CD4-positive, alpha-beta T cell treated with Interleukin-2 at 100 ng/mL for 4 hours (primary cell): ENCODE measurements around the gene GNRHR.

Experiments used
- DNase-seq: peaks from one replicate; pipeline ENCODE4 v3.0.0-alpha.2; 2020; ENCODE audit warnings: low spot score

Gene GNRHR

DNA sequence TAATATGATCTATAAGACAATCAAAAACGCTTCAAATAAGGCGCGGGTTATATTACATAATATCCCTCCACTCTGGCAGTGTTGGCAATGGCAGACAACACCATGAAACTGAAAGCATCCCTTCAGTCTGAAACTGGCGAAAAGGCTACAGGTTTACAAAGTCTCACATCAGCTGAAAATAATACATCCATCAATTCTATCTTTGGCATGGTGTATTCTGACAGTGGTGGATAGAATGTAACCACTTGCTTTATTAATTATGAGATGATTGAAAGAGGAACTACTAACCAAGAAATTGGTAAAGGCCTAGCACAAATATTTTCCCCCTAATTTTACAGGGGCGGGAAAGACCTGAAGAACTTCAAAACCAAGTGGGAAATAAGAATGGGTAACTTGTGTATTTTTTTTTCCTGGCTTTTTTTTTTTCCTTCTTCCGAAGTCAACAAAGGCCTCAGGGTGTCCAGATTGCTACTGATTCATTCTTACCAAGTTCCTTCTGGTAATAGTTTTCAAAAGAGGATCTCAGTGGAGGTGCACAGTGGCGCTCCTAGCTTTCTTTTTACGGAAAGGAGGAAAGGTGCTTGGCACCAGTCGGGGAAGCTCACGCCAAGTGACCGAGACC lies 54.0 kb downstream of the GNRHR start:
- DNase-seq = peak; percentile 26

DNA sequence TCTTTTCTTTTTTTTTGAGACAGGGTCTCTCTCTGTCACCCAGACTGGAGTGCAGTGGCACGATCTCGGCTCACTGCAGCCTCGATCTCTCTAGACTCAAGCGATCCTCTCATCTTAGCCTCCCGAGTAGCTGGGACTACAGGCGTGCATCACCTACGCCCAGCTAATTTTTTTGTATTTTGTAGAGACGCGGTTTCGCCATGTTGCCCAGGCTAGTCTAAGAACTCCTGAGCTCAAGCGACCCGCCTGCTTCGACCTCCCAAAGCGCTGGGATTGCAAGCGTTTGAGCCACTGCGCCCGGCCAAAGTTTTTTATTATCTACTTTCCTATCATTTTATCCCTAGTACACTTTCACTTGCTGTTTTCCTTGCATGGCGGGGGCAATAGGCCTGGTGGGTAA lies 54.6 kb downstream of the GNRHR start:
- no peak for DNase-seq

DNA sequence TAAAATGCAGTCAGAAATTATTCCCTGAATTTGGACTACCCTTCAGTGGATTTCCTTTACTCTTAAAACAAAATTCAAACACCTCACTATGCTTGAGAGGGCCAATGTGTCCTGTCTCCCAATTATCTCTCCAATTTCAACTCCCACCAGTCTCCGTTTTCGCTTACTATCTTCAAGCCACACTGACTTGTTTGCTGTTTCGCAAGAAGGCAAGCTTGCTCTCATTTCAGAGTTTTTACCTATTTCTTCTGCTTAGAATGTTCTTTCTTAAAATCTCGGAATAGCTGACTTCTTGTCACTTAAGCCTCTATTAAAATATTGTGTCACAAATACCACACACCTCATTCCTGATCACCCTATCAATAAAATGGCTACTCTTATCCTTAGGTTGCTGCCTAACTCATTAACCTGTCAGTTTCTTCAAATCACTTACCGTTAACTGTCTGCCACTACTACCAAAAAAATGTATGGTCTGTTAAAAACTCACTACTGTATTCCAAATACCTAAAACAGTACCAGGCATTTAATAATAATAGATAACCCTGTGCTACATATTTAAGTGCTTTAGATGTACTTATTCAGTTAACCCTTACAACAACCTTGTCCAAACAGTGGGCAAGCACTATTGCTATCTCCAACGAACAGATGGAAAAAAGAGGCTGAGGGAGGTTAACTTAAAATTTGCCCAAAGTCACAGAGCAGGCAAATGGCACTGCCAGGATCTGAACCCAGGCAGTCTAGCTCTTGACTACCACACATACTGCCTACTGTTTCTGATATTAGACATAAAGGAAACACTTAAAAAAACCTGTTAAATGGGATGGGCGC lies 56.1 kb downstream of the GNRHR start:
- DNase-seq = no peak

DNA sequence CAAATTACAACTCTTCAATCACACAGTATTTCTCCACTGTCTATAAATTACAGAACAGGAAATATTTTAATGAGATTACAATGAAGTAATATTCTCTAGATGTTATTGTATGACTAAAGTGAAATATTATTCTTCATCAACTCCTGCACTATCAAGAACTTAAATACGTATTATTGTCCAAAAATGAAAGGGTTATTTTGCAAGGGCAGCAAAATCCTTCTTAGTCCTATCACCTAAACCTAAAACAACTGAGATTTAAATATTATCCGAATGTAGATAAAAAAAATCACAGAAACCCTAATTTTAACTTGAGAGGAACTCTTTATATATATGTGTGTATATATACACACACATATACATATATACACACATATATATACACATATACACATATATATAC lies 58.1 kb downstream of the GNRHR start:
- DNase-seq = no peak

DNA sequence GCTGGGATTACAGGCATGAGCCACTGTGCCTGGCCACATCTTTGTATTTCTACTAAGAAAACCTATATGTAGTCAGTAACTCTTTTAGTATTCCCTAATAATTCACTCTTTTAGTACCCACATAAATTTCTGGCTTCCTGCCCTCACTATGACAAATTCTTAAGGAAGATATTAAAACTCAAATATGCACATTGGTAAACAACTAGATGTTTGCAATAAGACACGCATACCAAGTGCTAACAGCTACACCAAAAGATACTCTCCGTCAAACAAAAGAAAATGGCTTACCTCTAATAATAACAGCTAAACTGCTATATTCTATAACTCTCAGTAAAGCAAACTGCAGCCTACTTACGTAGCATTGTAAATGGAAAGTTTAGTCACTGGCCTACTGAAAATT lies 59.5 kb downstream of the GNRHR start:
- no peak for DNase-seq

DNA sequence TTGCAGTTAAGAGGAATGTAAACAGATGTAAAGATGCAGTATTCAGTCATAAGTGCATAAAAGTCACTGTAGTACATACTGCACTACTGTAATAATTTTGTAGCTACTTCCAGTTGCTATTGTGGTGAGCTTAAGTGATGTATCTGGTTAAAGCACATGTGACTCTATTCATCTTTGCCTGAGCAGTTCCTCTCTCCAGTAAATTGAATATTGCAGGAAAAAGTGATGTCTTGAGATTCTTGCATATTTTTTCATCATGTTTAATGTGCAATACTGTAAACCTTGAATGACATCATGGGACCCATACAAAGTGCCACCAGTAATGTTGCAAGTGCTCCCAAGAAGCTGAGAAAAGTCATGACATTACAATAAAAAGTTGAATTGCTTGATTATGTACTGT lies 62.9 kb downstream of the GNRHR start:
- no peak for DNase-seq
